ENCODE results near the gene VWA5B1.

- TF ChIP-seq, protein P1, sequence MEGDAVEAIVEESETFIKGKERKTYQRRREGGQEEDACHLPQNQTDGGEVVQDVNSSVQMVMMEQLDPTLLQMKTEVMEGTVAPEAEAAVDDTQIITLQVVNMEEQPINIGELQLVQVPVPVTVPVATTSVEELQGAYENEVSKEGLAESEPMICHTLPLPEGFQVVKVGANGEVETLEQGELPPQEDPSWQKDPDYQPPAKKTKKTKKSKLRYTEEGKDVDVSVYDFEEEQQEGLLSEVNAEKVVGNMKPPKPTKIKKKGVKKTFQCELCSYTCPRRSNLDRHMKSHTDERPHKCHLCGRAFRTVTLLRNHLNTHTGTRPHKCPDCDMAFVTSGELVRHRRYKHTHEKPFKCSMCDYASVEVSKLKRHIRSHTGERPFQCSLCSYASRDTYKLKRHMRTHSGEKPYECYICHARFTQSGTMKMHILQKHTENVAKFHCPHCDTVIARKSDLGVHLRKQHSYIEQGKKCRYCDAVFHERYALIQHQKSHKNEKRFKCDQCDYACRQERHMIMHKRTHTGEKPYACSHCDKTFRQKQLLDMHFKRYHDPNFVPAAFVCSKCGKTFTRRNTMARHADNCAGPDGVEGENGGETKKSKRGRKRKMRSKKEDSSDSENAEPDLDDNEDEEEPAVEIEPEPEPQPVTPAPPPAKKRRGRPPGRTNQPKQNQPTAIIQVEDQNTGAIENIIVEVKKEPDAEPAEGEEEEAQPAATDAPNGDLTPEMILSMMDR (conservative IDR thresholded peaks at IDR 0.05; ENCODE audit: low read depth, low read length): no peak
- TF ChIP-seq EZH2 (IDR thresholded peaks at IDR 0.05; ENCODE audit: low read length, unreplicated experiment) (no peak), EZH2phosphoT487 (IDR thresholded peaks at IDR 0.05; ENCODE audit: borderline replicate concordance, low read length) (no peak)
These were observed 32.3 kb downstream of the VWA5B1 start for GRCh38 chr1:20322825-20323612.

All from PC-3 (cell line).